ENCODE measurements around the gene RNF126.
A peak's percentile ranks its signal among the peaks of the same experiment; 100 is the strongest.

The RNF126 gene

DNA sequence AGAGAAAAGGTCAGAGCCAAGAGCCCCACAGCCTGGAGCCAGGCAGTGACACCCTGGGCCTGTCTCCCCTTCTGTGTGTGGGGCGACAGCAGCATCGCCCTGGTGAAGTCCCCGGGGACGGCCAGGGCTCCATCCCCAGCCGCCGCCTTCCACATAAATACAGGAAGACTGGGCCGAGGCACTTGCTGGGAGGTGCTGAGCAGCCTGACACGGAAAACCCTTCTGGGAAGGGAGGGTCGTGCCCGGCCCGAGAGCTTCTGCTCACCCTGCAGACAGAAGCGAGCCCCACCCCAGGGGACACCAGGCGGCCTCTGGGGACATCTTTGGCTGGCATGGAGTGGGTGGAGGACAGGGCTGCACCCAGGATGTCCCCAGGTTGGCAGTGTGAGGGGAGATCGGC, 18.2 kb downstream of the RNF126 start:
- TF ChIP-seq CTCF (conservative IDR thresholded peaks at IDR 0.05), result no peak
- no peak overlapping the region for H3K27ac ChIP-seq

GRCh38 chr19:644363-644762, 18.7 kb downstream of the RNF126 start:
- no peak for TF ChIP-seq CTCF (conservative IDR thresholded peaks at IDR 0.05)
- H3K27ac ChIP-seq, result no peak overlapping the region

DNA sequence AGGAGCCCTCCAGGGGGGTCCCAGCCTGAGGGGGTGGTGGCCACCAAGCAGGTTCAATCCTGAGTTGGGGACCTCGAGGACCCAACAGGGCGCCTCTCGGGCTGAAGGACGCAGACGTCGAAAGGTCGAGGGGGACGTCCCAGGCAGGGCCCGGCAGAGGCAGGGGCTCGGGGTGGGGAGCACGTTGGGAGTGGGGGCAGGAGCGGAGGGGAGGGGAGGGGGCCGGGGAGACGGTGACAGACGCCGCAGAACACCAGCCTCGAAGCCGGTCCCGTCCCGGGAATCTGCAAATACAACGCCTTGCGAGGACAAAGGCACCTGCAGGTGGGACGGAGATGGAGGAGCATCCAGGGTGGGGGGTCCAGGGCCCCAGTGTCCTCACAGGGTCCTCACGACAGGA, 19.3 kb downstream of the RNF126 start:
- TF ChIP-seq CTCF (conservative IDR thresholded peaks at IDR 0.05), result no peak
- no peak overlapping the region for H3K27ac ChIP-seq

GRCh38 chr19:642767-643727, 20.0 kb downstream of the RNF126 start:
- no peak overlapping the region for H3K27ac ChIP-seq
- TF ChIP-seq CTCF (conservative IDR thresholded peaks at IDR 0.05), result no peak

- H3K27ac ChIP-seq, result no peak overlapping the region
- TF ChIP-seq CTCF (conservative IDR thresholded peaks at IDR 0.05), result no peak
Measured at GRCh38 chr19:641702-642101, 21.3 kb downstream of the RNF126 start.

DNA sequence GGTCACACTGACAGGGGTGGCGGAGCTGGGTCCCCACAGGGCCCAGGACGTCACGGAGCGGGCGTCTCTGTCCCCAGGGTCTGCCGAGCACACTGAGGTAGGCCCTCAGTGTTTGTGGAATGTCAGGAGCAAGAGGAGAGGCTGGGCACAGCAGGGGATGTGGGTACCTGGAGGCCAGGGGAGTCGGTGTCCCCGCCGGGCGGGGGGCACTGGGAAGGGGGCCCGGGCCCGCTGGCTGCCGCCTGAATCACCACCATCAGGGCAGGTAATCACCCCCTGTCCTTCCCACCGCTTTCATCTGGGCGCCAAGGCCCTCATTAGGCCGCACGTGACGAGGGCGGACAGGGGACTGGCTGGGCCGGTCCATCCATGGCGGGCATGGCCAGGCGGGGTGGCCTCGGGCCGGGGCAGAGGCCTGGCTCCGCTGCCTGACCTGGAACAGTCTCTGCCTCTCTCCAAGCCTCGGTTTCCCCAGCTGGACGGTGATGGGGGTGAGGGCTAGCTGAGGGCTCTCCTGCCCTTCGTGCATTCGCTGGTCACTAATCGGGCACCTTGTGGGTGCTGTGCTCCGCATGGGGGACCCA, 22.3 kb downstream of the RNF126 start:
- no peak overlapping the region for H3K27ac ChIP-seq
- no peak for TF ChIP-seq CTCF (conservative IDR thresholded peaks at IDR 0.05)

- TF ChIP-seq CTCF (conservative IDR thresholded peaks at IDR 0.05), result no peak
- peak overlapping the region; percentile 23; the same call in 1 of the 2 replicates for H3K27ac ChIP-seq
Measured at GRCh38 chr19:640161-640558, 22.9 kb downstream of the RNF126 start.

All from VCaP (cell line).